ENCODE measurements around the gene TMF1.

GRCh38 chr3:69020424-69020823, 31.7 kb downstream of the TMF1 start:
- TF ChIP-seq CTCF (IDR thresholded peaks at IDR 0.05) (peak; percentile 24; the same call in 1 of the 2 replicates), POLR2AphosphoS5 (IDR thresholded peaks at IDR 0.05; ENCODE audit: low read depth, low read length) (no peak)
